HEK293 (cell line): ENCODE results near the gene CIB1.

ENCODE experiments used
- HIC1 ChIP-seq: fragments of 450-650 bp; formaldehyde crosslinking; IDR thresholded peaks from 2 replicates; pipeline ENCODE4 v1.5.1; 2016; ENCODE audit warnings: missing biosample characterization, missing genetic modification characterization
- HOXA7 ChIP-seq: sonication (generic); formaldehyde crosslinking; IDR thresholded peaks from 2 replicates; pipeline ENCODE4 v1.8.1; 2022; ENCODE audit warnings: missing genetic modification reagents, borderline replicate concordance
- PRDM2 ChIP-seq: fragments of 450-650 bp; formaldehyde crosslinking; IDR thresholded peaks from 2 replicates; pipeline ENCODE4 v1.5.1; 2016; ENCODE audit warnings: missing biosample characterization, missing genetic modification characterization, borderline replicate concordance
- PRDM6 ChIP-seq: fragments of 450-650 bp; formaldehyde crosslinking; IDR thresholded peaks from 2 replicates; pipeline ENCODE4 v1.5.1; 2017; ENCODE audit warnings: missing biosample characterization, missing genetic modification characterization
- REPIN1 ChIP-seq: fragments of 450-650 bp; formaldehyde crosslinking; IDR thresholded peaks from 2 replicates; pipeline ENCODE4 v1.5.1; 2017; ENCODE audit warnings: missing biosample characterization, missing genetic modification characterization, low read depth
- SCRT2 ChIP-seq: fragments of 450-650 bp; formaldehyde crosslinking; IDR thresholded peaks from 2 replicates; pipeline ENCODE4 v1.5.1; 2016; ENCODE audit warnings: missing biosample characterization, missing genetic modification characterization
- SP7 ChIP-seq: fragments of 450-650 bp; formaldehyde crosslinking; IDR thresholded peaks from 2 replicates; pipeline ENCODE4 v1.5.1; 2016; ENCODE audit warnings: missing biosample characterization, missing genetic modification characterization
- TCF7L2 ChIP-seq: IDR thresholded peaks from 2 replicates; pipeline ENCODE4 v1.6.1; 2011; ENCODE audit warnings: low read depth, mild to moderate bottlenecking, inconsistent platforms, low read length, moderate library complexity, borderline replicate concordance
- ZBTB11 ChIP-seq: fragments of 450-650 bp; formaldehyde crosslinking; conservative IDR thresholded peaks from 2 replicates; pipeline ENCODE4 v1.5.1; 2016; ENCODE audit warnings: low read depth, missing biosample characterization, missing genetic modification characterization
- ZBTB44 ChIP-seq: fragments of 450-650 bp; IDR thresholded peaks from 2 replicates; pipeline ENCODE4 v1.5.1; 2018; ENCODE audit warnings: missing biosample characterization, mild to moderate bottlenecking, missing genetic modification characterization
- ZBTB48 ChIP-seq: fragments of 450-650 bp; formaldehyde crosslinking; IDR thresholded peaks from 2 replicates; pipeline ENCODE4 v1.5.1; 2016; ENCODE audit warnings: missing biosample characterization, missing genetic modification characterization
- ZBTB8A ChIP-seq: fragments of 450-650 bp; formaldehyde crosslinking; IDR thresholded peaks from 2 replicates; pipeline ENCODE4 v1.5.1; 2016; ENCODE audit warnings: missing biosample characterization, missing genetic modification characterization
- ZNF16 ChIP-seq: fragments of 450-650 bp; formaldehyde crosslinking; IDR thresholded peaks from 2 replicates; pipeline ENCODE4 v1.5.1; 2016; ENCODE audit warnings: low read depth, missing biosample characterization, missing genetic modification characterization
- ZNF18 ChIP-seq: fragments of 450-650 bp; formaldehyde crosslinking; IDR thresholded peaks from 2 replicates; pipeline ENCODE4 v1.5.1; 2016; ENCODE audit warnings: missing biosample characterization, missing genetic modification characterization
- ZNF202 ChIP-seq: fragments of 450-650 bp; formaldehyde crosslinking; IDR thresholded peaks from 2 replicates; pipeline ENCODE4 v1.5.1; 2016; ENCODE audit warnings: missing biosample characterization, missing genetic modification characterization, borderline replicate concordance
- ZNF274 ChIP-seq, 2 experiments: fragments of 200-500 bp in 1 of 2; fragments of 450-650 bp in 1 of 2; sonication (Bioruptor generic) in 1 of 2; formaldehyde crosslinking in 1 of 2; IDR thresholded peaks; 2 replicates each; pipeline versions ENCODE4 v1.5.1 to v1.6.1; 2014 to 2016; ENCODE audit warnings: borderline replicate concordance in 1 of 2, inconsistent platforms in 1 of 2, low read length in 1 of 2, missing biosample characterization in 1 of 2, missing genetic modification characterization in 1 of 2
- ZNF664 ChIP-seq: fragments of 450-650 bp; formaldehyde crosslinking; IDR thresholded peaks from 2 replicates; pipeline ENCODE4 v1.5.1; 2016; ENCODE audit warnings: missing biosample characterization, missing genetic modification characterization
- ZNF707 ChIP-seq: fragments of 450-650 bp; formaldehyde crosslinking; IDR thresholded peaks from 2 replicates; pipeline ENCODE4 v1.5.1; 2016; ENCODE audit warnings: missing biosample characterization, missing genetic modification characterization
- ZSCAN18 ChIP-seq: fragments of 450-650 bp; formaldehyde crosslinking; IDR thresholded peaks from 2 replicates; pipeline ENCODE4 v1.5.1; 2016; ENCODE audit warnings: missing biosample characterization, missing genetic modification characterization
- ZSCAN30 ChIP-seq: fragments of 450-650 bp; IDR thresholded peaks from 2 replicates; pipeline ENCODE4 v1.5.1; 2018; ENCODE audit warnings: missing biosample characterization, mild to moderate bottlenecking, missing genetic modification characterization, moderate library complexity

CIB1 gene

GRCh38 chr15:90233387-90234095, at the start of gene CIB1 (continued):
- 0 out of 2 replicates have a peak, but pooled peaks have one; percentile 17 for TF ChIP-seq HIC1 (tag by site-specific recombination)
- no peak for TF ChIP-seq ZNF202 (tag by site-specific recombination)
- TF ChIP-seq ZNF707, result no peak
- TF ChIP-seq PRDM6 (tag by site-specific recombination), result no peak
- TF ChIP-seq SCRT2 (tag by site-specific recombination), result no peak
- no peak for TF ChIP-seq PRDM2 (tag by site-specific recombination)
- no peak for TF ChIP-seq ZBTB48 (tag by site-specific recombination)
- peak; percentile 77 for TF ChIP-seq ZBTB8A
- TF ChIP-seq ZBTB11 (tag by site-specific recombination), result peak; percentile 56
- no peak for TF ChIP-seq ZSCAN18 (tag by site-specific recombination)
- no peak for TF ChIP-seq ZSCAN30 (tag by site-specific recombination)
- no peak for TF ChIP-seq ZBTB44 (tag by site-specific recombination)
- TF ChIP-seq ZNF664 (tag by site-specific recombination), result no peak
- peak; percentile 67 for TF ChIP-seq SP7 (tag by site-specific recombination)
- TF ChIP-seq ZNF274 (IDR thresholded peaks at IDR 0.05; ENCODE audit: low read length), result no peak
- TF ChIP-seq ZNF274 (tag by site-specific recombination; IDR thresholded peaks at IDR 0.05; ENCODE audit: borderline replicate concordance), result no peak
- TF ChIP-seq ZNF18 (tag by site-specific recombination), result no peak
- no peak for TF ChIP-seq TCF7L2
- TF ChIP-seq HOXA7 (CRISPR knock-in tag), result no peak
- TF ChIP-seq REPIN1 (tag by site-specific recombination), result no peak
- no peak for TF ChIP-seq ZNF16 (tag by site-specific recombination)
